IPS-15b (cell line): ENCODE data around the gene MRPL51.
"Not testable (repeated sequence)": the region's sequence is repeated elsewhere in the genome, so short reads cannot be mapped to it uniquely, and the experiment has no call there.

ENCODE experiments used
- H3K27me3 ChIP-seq: one replicate; pipeline ENCODE4 v1.6.1; 2013; ENCODE audit warnings: low read length; ENCODE audit not compliant: control insufficient read depth, insufficient read depth
- H3K36me3 ChIP-seq: one replicate; pipeline ENCODE4 v1.6.1; 2013; ENCODE audit warnings: low read length; ENCODE audit not compliant: control insufficient read depth, insufficient read depth
- H3K4me1 ChIP-seq: one replicate; pipeline ENCODE4 v1.6.1; 2013; ENCODE audit warnings: mild to moderate bottlenecking, low read length; ENCODE audit not compliant: control insufficient read depth, insufficient read depth
- H3K4me3 ChIP-seq: one replicate; pipeline ENCODE4 v1.5.1; 2013; ENCODE audit warnings: low read depth, low read length
- H3K9ac ChIP-seq: one replicate; pipeline ENCODE4 v1.6.1; 2013; ENCODE audit warnings: low read depth, mild to moderate bottlenecking, low read length
- H3K9me3 ChIP-seq: one replicate; pipeline ENCODE4 v1.6.1; 2013; ENCODE audit warnings: mild to moderate bottlenecking, low read length; ENCODE audit not compliant: control insufficient read depth, insufficient read depth

The MRPL51 gene

DNA sequence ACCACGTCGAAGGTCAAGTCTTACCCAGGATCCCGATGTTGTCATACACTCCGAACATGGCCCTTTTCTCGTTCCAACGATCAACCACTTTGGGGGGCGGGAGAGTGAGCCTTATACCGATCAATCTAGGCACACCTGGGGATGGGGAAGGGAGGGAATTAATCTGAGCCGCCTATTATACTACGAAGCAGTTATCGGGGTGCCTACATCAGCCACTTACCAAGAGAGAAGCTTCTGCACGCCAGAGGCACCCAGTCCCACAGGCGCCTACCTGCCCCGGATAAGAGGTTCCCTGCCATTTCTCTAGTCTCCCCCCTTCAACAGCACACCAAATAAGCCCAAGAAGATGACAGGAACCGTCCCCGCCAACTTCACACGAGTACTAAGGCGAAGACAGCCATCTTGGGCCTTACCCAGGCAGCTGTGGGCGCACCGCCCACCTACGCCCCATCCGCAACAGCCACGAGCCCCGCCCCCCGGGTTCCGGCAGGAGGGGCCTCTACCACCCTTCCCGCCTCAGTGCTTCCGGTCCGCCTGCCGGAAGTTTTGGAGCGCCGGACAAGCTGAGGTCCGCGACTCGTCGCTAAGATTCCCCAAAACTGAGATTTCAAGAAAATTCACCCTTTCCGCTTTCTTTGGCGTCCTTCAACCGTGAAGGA is at the start of gene MRPL51:
MRPL51 (minus strand) TSS at position 425 of the 659 bp plus-strand sequence; CDS start at position 299, 126 bp downstream.
- peaks cover 7% of the 10 kb centered on the region for H3K4me1 ChIP-seq
- peak within 1 kb of the TSS; percentile 86 for H3K9ac ChIP-seq
- H3K4me3 ChIP-seq = peak within 1 kb of the TSS; percentile 94
- no peaks in the 10 kb centered on the region for H3K27me3 ChIP-seq
- peaks cover 29% of the 10 kb centered on the region for H3K36me3 ChIP-seq
- no peaks in the 10 kb centered on the region for H3K9me3 ChIP-seq

DNA sequence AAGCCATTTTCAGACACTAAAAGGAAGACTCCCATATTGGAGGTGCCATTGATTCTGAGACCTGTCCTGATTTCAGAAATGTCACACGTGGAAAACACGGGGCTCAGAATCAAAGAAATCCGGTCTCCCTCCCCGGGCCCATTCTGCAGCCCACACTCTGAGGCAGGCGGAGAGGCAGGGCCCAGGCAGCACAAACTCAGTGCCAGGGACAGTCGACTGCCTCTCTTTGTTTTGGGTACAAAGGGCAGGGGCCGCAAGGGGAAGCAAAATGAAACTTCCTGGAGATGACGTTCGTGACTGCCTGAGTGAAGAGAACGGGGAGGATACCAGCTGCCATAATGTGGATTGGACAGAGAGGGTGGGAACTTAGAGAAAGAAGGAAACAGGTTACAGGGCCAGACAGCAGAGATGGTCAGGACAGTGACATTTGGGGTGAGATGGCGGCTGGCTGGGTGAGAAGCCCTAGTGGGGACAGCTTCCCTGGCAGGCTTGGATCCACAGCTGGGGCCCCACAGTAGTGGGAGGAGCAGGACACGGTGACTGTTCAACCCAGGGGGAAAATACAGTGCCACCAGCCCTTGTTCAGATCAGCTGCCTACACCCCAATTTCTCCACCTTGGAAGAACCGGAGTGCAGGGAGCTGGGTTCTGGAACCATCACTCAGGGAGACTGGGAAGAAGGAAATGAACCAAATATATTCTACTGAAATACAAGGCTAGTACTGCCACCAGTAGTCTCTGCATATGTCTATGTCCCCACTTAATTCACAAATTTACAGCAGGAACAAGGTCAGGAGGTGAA is 49.3 kb upstream of the MRPL51 start:
- Histone ChIP-seq H3K4me1 (peaks cover 3% of the 10 kb centered on the region), H3K9ac (no peak overlapping the region), H3K27me3 (no peaks in the 10 kb centered on the region), H3K36me3 (peaks cover 29% of the 10 kb centered on the region), H3K4me3 (no peak overlapping the region), H3K9me3 (no peaks in the 10 kb centered on the region)

DNA sequence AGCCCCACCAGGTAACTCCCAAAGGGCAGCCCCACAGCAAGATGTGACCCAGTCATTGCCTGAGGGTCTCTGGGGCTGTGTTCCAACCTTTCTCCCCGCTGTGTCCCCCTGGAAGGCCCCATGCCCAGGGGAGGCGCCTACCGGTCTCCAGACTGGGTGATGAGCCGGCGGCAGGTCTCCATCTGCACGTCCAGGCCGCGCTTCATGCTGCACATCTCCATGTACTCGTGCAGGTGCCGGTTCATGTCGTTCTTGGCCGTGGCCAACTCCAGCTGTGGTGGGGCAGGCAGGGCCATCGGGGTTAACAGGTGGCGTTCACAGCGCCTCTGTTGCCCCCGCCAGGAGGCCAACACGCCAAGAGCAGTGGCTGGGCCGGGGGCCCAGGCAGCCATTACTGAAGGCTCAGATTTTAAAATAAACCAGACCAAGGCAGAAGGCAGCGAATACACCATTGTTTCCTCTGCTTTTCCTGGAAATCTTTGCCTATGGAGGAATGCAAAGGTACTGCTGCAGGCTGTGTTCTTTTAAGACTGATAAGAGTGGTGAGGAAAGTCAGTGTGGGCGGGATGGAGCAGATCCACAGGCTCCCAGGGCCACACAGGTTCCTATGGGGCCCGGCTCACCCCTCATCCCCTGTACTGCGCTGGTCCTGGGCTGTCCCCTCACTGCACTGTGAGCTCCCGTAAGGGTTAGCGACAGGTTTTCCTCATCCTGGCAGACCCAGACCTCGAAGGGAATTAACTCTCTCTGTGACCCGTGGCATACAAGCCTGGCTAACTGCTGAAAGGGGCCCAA is 48.5 kb upstream of the MRPL51 start:
- no peak overlapping the region for H3K4me3 ChIP-seq
- no peaks in the 10 kb centered on the region for H3K27me3 ChIP-seq
- peaks cover 36% of the 10 kb centered on the region for H3K36me3 ChIP-seq
- H3K9me3 ChIP-seq = no peaks in the 10 kb centered on the region
- H3K9ac ChIP-seq = no peak overlapping the region
- H3K4me1 ChIP-seq = peaks cover 3% of the 10 kb centered on the region

DNA sequence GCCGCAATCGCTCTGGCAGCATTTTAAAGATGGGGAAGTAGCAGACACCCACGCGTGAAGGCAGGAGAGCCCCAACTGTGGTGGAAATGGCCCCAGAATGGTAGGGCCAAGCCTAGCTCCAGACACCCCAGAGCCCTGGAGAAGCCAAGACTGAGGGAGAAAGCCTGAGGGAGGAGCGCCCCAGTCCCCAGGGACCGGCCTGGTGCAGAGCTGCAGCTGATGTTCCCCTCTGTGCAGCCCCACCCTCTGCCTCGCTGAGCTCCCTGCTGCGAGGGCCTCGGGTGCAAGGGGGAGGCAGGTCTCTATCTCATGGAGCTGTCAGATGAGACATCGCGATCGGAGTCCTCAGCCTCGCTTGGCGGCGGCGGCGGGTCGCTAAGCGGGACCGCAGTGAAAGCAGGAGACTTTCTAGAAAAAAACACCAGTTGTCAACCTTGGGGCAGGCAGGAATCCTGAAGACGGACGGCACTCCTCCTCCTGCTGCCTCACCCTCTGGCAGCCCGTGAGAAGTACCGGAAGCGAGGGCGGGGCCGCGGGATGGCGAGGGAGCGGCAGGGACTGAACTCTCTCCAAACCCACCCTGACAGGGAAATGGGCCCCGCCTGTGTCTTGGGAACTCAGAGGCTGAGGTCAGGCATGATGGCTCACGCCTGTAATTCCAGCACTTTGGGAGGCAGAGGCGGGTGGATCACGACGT is 47.3 kb upstream of the MRPL51 start:
- Histone ChIP-seq H3K4me3 (peak overlapping the region; percentile 18), H3K9me3 (no peaks in the 10 kb centered on the region), H3K36me3 (peaks cover 44% of the 10 kb centered on the region), H3K27me3 (no peaks in the 10 kb centered on the region), H3K4me1 (peaks cover 7% of the 10 kb centered on the region), H3K9ac (no peak overlapping the region)

DNA sequence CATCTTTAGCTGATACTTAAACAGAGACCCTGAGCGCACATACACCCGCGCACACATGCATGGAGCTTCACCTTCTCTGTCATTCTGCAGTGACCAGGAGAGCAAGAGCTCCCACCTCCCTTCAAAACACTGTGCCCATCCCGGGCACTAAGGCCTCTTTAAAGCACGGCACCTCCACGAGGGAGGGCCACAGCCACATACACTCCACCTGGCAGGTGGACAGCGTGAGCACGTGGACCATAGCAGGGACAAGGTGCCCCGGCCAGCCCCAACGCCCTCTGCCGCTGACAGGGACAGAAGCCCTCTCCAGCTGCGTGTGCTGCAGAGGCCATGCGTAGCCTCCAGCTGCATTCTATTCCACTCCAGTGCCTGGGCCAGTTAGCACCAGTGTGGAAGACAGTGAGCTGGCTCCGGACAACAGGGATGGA is 46.7 kb upstream of the MRPL51 start:
- Histone ChIP-seq H3K36me3 (peaks cover 50% of the 10 kb centered on the region), H3K4me1 (peaks cover 7% of the 10 kb centered on the region), H3K9ac (no peak overlapping the region), H3K9me3 (no peaks in the 10 kb centered on the region), H3K4me3 (no peak overlapping the region), H3K27me3 (no peaks in the 10 kb centered on the region)

DNA sequence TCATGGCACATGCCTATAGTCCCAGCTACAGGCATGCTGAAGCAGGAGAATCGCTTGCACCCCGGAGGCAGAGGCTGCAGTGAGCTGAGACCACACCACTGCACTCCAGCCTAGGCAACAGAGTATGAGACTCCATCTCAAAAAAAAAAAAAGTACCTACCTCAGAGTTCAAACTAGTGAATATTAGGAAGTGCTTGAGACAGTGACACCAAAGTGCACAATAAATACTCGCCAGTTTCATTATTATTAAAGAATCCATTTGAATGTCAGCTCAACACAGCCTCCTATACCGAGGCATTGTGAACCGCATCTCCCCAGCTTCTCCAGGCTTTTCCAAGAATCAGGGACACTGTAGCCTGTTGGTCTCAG is 46.2 kb upstream of the MRPL51 start:
- no peaks in the 10 kb centered on the region for H3K27me3 ChIP-seq
- H3K9ac ChIP-seq = no peak overlapping the region
- H3K36me3 ChIP-seq = peaks cover 51% of the 10 kb centered on the region
- H3K9me3 ChIP-seq = no peaks in the 10 kb centered on the region
- H3K4me1 ChIP-seq = peaks cover 7% of the 10 kb centered on the region
- no peak overlapping the region for H3K4me3 ChIP-seq

DNA sequence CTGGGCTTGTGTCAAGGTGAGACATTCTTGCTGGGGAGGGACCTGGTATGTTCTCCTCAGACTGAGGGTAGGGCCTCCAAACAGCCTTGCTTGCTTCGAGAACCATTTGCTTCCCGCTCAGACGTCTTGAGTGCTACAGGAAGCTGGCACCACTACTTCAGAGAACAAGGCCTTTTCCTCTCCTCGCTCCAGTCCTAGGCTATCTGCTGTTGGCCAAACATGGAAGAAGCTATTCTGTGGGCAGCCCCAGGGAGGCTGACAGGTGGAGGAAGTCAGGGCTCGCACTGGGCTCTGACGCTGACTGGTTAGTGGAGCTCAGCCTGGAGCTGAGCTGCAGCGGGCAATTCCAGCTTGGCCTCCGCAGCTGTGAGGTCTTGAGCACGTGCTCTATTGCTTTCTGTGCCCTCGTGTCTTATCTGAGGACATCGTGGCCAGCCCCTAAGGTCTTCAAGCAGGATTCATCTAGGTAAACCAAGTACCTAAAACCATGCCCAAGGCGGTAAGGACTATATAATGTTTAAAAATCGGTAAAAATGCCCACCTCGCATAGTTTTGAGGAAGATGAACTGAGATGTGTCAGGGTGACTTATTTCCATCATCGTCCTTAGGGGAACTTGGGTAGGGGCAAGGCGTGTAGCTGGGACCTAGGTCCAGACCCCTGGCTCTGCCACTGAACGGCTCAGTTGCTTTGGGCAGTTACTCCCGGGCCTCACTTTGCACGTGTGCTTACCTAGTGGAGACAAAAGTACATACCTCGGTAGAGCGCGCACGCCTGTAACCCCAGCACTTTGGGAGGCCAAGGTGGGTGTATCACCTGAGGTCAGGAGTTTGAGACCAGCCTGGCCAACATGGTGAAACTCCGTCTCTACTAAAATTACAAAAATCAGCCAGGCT is 45.6 kb upstream of the MRPL51 start:
- Histone ChIP-seq H3K36me3 (peaks cover 51% of the 10 kb centered on the region), H3K9me3 (no peaks in the 10 kb centered on the region), H3K9ac (no peak overlapping the region), H3K4me1 (peaks cover 7% of the 10 kb centered on the region), H3K27me3 (no peaks in the 10 kb centered on the region), H3K4me3 (no peak overlapping the region)

DNA sequence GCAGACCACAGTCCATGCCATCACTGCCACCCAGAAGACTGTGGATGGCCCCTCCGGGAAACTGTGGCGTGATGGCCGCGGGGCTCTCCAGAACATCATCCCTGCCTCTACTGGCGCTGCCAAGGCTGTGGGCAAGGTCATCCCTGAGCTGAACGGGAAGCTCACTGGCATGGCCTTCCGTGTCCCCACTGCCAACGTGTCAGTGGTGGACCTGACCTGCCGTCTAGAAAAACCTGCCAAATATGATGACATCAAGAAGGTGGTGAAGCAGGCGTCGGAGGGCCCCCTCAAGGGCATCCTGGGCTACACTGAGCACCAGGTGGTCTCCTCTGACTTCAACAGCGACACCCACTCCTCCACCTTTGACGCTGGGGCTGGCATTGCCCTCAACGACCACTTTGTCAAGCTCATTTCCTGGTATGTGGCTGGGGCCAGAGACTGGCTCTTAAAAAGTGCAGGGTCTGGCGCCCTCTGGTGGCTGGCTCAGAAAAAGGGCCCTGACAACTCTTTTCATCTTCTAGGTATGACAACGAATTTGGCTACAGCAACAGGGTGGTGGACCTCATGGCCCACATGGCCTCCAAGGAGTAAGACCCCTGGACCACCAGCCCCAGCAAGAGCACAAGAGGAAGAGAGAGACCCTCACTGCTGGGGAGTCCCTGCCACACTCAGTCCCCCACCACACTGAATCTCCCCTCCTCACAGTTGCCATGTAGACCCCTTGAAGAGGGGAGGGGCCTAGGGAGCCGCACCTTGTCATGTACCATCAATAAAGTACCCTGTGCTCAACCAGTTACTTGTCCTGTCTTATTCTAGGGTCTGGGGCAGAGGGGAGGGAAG is 44.7 kb upstream of the MRPL51 start:
- not testable (repeated sequence) for H3K9ac ChIP-seq, H3K4me1 ChIP-seq, H3K27me3 ChIP-seq, H3K4me3 ChIP-seq, H3K9me3 ChIP-seq
- H3K36me3 ChIP-seq = peaks cover 51% of the 10 kb centered on the region

DNA sequence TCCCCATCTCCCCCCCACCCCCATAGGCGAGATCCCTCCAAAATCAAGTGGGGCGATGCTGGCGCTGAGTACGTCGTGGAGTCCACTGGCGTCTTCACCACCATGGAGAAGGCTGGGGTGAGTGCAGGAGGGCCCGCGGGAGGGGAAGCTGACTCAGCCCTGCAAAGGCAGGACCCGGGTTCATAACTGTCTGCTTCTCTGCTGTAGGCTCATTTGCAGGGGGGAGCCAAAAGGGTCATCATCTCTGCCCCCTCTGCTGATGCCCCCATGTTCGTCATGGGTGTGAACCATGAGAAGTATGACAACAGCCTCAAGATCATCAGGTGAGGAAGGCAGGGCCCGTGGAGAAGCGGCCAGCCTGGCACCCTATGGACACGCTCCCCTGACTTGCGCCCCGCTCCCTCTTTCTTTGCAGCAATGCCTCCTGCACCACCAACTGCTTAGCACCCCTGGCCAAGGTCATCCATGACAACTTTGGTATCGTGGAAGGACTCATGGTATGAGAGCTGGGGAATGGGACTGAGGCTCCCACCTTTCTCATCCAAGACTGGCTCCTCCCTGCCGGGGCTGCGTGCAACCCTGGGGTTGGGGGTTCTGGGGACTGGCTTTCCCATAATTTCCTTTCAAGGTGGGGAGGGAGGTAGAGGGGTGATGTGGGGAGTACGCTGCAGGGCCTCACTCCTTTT is 44.0 kb upstream of the MRPL51 start:
- H3K27me3 ChIP-seq = no peaks in the 10 kb centered on the region
- no peaks in the 10 kb centered on the region for H3K9me3 ChIP-seq
- peaks cover 16% of the 10 kb centered on the region for H3K4me1 ChIP-seq
- no peak overlapping the region for H3K9ac ChIP-seq
- peaks cover 50% of the 10 kb centered on the region for H3K36me3 ChIP-seq
- H3K4me3 ChIP-seq = no peak overlapping the region
